ENCODE data around the gene ARSK. TPM values are rescaled to one million over a fixed set of nuclear protein-coding genes. Genes with fewer than 3 reads are reported as not detected.

Gene ARSK
- total RNA-seq, 1 donor from 2014 or later = 2.2 TPM

DNA sequence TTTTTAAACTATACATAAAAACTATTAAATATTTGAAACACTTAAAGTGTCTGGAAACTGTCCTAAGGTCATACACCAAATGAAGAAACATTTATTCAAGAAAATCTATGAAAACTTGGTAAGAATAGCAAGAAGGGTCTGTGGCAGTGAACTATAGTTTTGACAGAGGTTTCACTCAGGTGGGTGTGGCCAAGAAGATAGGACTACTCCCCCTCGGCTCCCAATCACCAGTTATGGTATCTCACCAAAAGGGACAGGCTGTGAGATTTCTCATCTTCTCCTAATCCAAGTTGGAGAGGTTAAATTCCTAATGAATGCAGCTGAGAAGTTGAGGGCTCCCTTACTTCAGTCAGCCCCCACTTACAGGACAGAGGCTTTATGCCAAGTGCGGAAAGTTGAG is 2.9 kb downstream of the ARSK start:
- no peak for DNase-seq (ENCODE audit: low spot score)
- intact Hi-C loops (cut with DNase I) = loop anchor here (5.0 to 10.0 kb wide), 2 partner anchors 87 to 289 kb away; partner anchors contain the start of gene RFESD

DNA sequence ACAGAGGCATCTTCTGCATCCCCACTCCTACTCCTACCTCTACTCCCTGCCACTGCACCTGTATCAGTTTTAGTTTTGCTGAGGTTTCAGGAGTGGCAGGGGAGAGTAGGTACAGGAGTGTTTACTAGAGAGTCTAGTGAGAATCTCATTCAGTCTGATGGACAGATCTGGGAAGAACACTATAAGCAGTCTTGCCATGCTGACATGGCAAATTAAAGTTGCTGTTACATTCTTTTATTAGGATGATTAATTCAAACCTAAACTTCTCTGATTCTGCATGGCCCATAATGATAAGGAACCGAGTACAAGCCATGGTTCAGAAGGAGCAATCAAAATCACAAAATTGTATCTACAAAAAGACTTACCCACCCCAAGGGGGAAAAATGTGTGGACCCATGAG is 7.4 kb downstream of the ARSK start:
- intact Hi-C loops (cut with DNase I) = no loop called here
- no peak for DNase-seq (ENCODE audit: low spot score)

DNA sequence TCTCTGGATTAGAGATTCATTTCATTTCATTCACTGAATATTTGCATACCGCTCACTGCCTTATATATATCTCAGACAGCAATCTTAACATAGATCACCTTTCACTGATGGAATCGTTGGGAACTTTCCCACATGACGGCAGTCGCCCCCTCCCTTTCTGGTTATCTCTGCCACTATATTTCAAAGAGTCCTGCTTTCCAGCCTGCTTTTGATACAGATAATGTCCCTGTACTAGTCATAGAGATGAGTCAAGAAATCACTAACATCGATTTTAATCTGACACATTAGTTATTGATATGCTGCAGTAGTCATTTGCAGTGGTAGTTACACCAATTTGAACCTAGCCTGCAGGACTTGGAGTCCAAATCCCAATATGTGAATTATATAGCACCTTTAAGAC is 8.5 kb downstream of the ARSK start:
- intact Hi-C loops (cut with DNase I) = no loop called here
- no peak for DNase-seq (ENCODE audit: low spot score)

DNA sequence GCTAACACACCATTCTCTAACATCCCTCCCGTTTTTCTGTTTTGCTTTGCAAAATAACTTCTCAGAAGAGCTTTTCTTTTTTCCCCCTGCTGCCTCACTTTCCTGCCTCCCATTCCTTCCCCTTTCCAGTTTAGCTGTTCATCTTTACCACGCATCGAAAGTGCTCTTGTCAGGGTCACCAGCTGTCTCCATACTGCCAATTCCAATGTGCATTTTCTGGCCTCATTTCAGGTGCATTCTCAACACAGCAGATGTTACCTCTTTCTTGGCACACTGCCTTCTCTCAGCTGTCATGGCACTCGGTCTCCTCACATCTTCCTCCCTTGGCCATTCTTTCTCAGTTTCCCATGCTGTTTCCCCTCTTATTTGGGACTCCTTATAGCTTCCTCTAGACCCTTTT is 9.5 kb downstream of the ARSK start:
- DNase-seq (ENCODE audit: low spot score) = no peak
- intact Hi-C loops (cut with DNase I) = no loop called here

DNA sequence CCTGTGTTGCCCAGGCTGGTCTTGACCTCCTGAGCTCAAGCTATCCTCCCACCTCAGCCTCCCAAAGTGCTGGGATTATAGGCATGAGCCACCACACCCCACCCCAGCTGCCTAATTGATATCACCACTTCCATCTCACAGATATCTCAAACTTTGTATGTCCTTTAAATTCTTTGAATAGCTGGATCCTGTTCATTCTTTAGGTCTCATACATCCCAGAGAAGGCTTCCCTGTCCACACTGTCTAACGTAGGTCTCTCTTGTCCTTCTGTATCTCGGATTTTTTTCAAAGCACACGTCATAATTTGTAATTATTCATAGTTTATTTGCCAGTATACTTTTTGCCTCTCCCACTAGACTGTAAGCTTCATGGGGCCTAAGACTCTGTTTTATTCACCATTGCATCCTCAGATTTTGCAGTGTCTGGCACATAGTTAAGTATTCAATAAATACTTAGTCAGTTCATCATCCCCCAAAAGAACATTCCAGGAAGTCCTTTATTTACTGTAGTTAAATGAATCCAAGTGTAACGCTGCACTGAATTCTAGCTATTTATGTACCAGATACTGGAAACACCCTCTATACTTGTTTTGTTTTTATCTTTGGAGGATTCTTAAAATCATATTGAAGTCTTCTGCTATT is 10.5 kb downstream of the ARSK start:
- DNase-seq (ENCODE audit: low spot score) = no peak
- intact Hi-C loops (cut with DNase I) = no loop called here

DNA sequence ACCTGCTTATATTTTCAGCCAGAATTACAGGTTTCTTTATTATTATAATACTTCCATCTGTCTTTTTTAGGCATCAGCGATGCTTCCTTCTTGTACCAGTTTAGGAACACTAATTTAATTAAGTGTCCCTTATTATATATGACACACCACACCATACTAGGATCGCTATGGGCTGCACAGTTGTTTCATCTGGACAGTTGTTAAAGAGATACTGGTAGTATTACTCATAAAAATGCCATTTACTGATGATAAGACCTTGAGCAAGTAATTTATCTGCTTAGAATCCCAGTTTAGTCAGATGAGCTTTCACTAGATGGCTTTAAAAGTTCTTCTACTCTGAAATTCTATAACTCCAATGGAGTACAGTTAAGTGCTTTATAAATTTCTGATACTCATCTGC is 17.1 kb downstream of the ARSK start:
- DNase-seq (ENCODE audit: low spot score) = no peak
- intact Hi-C loops (cut with DNase I) = no loop called here

DNA sequence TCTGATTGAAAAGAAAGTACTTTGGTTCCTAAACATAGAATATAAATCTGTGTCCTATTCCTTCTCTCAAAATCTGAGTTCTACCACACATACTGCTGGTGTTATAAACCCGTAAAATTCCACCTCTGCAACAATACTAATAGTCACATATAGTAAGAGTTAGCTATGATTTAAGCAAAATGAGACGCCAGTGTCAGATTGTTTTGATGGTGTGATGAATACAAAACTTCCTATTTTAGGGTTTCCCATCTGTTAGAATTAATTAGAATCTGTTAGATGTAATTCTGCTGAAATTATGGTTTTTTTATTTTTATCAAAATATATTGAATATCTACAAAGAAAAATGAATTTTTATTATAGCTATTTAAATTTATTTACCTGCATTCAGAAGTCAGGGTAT is 26.7 kb downstream of the ARSK start:
- DNase-seq (ENCODE audit: low spot score) = no peak
- intact Hi-C loops (cut with DNase I) = no loop called here

DNA sequence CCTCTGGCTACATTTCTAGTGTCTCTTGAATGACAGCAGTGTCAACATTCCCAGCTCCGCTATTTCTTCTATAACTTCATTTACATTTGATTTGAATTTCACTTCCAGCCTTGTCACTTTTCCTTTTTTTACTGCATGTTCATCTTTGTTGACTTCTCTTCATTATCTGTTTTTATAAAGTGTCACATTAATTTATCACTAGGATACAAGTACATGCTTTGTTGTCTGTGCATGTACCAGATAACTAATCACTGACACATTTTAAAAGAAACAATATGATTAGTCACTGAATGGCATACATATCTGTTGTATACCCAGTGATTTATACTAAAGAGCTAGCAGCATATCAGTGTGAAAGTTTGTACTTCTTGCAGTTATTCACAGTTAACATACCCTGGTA is 29.1 kb downstream of the ARSK start:
- intact Hi-C loops (cut with DNase I) = no loop called here
- DNase-seq (ENCODE audit: low spot score) = no peak

DNA sequence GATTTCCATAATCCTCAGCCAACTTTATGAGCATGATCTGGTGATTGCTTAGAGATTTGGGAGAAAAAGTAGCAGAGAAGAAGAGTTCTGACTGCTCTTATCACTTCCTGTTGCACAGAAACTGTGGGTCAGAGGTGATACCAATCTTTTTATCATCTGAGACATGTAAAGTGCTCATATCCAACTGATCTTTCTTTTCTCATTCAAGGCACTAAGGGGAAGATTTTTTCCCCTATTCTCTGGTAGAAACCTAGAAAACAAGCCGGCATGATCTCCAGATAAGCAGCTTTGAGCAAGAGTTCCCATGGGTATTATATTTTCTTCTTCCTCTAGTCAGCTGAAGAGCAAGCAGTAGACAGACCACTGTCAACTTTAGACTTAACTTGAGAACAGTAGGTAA is 36.0 kb downstream of the ARSK start:
- intact Hi-C loops (cut with DNase I) = no loop called here
- DNase-seq (ENCODE audit: low spot score) = no peak

DNA sequence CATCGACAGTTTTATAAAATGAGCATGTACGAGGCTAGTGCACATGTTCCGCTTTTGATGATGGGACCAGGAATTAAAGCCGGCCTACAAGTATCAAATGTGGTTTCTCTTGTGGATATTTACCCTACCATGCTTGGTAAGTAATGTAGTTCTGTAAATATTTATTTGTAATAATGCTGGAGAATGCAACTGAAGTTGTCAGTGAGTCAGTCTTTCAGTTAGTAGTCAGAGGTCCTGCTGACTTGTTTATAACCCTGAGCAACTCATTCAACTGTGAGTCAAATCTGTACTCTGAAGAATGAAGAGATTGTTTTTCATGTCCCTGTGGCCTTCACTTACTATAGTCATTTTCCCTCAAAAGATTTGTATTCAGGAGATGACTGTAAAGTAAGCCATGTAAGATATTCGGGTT is 36.6 kb downstream of the ARSK start:
- no peak for DNase-seq (ENCODE audit: low spot score)
- intact Hi-C loops (cut with DNase I) = no loop called here

DNA sequence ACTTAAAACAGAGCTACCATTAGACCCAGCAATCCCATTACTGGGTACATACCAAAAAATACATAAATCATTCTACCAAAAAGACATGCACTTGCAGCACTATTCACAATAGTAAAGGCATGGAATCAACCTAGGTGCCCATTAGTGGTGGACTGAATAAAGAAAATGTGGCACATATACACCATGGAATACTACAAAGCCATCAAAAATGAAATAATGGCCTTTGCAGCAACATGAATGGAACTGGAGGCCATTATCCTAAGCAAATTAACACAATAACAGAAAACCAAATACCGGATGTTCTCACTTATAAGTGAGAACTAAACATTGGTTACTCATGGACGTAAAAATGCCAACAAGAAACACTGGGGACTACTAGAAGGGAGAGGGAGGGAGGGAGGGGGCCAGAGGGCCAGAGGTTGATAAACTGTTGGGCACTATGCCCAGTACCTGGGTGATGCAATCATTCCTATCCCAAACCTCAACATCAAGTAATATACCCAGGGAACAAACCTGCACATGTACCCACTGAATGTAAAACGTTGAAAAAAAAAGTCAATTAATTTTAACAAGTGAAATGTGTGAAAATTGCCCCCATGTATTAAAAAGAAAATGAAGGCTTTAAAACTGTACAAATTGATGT is 40.5 kb downstream of the ARSK start:
- intact Hi-C loops (cut with DNase I) = no loop called here
- no peak for DNase-seq (ENCODE audit: low spot score)

DNA sequence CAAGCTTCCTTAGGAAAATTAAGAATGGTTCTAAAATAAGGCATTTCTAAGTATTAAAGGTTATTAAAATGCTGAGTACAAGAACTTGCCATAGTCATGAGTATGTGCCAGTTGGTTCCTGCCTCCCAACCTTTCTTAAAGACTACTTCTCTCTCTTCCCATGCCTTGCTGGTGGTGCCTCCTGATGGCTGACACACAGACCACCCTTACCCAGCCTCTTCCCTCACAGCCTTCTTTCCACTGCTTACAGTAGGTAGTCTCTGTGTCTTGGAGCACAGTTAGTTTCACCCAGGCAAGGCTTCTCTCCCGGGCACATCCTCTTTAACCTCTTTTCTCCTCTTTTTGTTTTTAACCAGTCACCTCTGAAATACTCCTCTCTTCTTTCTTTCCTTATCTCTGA is 44.4 kb downstream of the ARSK start:
- DNase-seq (ENCODE audit: low spot score) = no peak
- intact Hi-C loops (cut with DNase I) = no loop called here

DNA sequence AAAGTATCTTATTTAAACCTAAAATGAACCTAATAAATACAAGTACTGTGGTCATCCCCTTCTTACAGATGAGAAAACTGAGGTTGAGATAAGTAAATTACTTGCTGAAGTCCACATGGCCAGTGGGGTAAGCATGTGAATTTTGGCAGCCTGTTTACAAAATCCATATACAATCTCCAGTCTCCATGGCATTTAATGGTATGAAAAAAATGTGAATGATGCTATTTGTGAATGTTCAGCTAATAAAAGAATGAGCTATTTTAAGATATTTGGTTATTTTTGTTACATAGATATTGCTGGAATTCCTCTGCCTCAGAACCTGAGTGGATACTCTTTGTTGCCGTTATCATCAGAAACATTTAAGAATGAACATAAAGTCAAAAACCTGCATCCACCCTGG is 45.7 kb downstream of the ARSK start:
- DNase-seq (ENCODE audit: low spot score) = no peak
- intact Hi-C loops (cut with DNase I) = no loop called here

DNA sequence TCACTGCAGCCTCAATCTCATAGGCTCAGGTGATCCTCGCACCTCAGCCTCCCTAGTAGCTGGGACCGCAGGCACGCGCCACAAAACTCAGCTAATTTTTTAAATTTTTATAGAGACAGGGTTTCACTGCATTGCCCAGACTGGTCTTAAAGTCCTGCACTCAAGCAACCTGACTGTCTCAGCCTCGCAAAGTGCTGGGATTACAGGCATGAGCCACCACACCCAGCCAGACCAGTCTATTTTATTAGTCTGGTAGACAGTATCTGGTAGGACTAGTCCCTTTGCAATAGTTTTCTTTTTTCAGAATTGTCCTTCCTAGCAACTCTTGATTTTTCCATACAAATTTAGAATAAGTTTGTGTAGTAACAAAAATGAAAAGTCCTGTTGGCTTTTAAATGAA is 50.9 kb downstream of the ARSK start:
- intact Hi-C loops (cut with DNase I) = no loop called here
- DNase-seq (ENCODE audit: low spot score) = no peak

DNA sequence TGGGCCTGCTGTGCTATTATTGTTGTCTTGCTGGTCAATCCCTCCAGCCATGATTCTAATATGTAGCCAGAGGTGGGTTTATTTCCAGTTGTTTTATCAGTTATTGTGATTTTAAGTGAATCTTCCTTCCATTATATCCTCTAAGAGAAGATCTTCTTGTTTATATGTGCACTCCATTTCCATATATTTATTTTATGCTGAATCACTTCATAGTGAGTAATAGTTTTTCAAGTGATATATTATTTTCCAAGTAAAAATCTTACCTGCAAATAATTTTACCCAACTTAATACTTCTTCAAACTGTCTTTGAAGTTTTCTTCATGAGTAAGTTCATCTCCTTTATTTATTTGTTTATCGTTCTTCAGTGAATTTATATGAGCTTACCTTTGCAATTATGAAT is 51.5 kb downstream of the ARSK start:
- no peak for DNase-seq (ENCODE audit: low spot score)
- intact Hi-C loops (cut with DNase I) = no loop called here

DNA sequence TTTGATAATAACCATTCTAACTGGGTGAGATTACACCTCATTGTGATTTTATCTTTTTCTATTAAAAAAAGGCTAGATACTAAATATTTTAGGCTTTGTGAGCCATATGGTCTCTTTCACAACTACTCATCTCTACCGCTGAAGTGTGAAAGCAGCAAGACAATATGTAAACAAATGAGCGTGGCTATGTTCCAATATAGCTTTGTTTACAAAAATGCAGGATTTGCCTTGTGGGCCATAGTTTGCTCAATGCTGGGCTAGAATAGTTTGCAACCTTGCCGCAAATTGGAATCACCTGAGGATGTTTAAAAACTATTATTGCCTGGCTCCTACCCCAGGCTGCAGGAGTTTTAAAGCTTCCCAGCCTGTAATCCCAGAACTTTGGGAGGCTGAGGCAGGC is 54.8 kb downstream of the ARSK start:
- no peak for DNase-seq (ENCODE audit: low spot score)
- intact Hi-C loops (cut with DNase I) = no loop called here

DNA sequence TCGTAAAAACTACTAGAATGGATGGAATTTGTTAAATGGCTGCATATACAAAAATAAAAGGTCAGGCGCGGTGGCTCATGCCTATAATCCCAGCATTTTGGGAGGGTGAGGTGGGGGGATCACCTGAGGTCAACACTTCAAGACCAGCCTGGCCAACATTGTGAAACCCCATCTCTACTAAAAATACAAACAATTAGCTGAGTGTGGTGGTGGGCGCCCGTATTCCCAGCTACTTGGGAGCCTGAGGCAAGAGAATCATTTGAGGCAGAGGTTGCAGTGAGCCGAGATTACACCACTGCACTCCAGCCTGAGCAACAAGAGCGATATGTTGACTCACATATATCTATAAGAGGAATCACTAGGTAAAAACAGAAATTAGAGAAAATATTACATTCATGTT is 55.6 kb downstream of the ARSK start:
- no peak for DNase-seq (ENCODE audit: low spot score)
- intact Hi-C loops (cut with DNase I) = no loop called here

DNA sequence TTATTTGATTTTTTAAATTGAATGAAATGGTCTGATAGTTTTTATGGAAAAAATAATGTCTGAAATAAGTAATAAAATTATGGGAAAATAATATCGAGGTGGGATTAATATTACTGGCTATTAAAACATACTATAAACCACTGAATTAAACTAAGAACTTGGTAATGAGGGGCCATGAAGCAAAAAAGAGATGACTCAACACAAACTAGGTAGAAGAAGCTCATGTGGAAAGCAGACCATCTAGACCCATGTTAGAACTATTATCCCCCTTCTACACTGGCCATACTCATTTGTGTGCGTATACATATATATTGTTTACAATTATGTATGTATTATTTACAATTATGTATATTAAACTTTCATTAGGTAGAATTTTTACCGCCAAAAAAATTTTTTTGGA is 56.5 kb downstream of the ARSK start:
- no peak for DNase-seq (ENCODE audit: low spot score)
- intact Hi-C loops (cut with DNase I) = no loop called here

DNA sequence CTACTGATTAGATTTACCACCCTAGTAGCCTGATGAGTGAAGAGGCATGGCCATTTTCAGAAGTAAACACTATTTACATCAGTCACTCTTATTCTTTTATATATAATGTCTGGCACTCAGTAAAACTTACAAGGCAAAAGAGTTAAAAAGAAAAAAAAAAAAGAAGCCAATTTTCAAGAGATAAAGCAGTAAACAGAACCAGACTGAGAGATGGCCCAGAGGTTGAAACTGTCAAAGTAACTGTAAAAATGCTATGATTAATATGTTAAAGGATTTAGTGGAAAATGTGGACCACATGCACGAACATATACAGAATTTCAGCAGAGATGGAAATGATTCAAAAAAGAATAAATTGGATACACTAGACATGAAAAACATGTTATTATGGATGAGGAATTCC is 58.6 kb downstream of the ARSK start:
- no peak for DNase-seq (ENCODE audit: low spot score)
- intact Hi-C loops (cut with DNase I) = no loop called here

DNA sequence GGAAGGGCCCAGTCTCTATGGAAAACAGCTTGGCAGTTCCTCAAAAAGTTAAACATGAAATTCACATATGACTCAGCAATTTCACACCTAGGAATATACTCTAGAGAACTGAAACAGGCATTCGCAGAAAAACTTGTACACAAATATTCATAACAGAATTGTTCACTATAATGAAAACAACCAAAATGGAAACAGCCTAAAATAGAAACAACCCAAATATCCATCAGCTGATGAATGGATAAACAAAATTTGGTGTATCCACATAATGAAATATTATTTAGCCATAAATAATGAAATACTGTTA is 60.2 kb downstream of the ARSK start:
- no peak for DNase-seq (ENCODE audit: low spot score)
- intact Hi-C loops (cut with DNase I) = no loop called here

DNA sequence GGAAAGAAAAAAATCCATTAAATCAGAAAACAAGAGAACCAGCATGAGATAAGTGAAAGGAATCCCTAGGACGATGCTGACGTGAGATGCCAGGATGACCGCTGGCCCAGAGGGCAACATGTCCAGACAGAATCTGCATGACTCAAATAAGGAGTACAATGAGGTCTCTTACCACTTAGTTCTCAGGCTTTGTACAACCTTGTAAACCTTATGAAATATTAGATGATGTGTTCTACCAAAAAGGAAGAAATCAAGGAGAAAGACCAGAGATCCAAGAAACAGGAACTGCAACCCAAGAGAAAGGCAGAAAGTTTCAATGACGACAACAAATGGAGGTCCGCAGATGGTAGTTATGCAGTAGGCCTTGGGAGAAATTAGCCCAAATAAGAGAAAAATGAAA is 62.2 kb downstream of the ARSK start:
- intact Hi-C loops (cut with DNase I) = no loop called here
- DNase-seq (ENCODE audit: low spot score) = no peak

DNA sequence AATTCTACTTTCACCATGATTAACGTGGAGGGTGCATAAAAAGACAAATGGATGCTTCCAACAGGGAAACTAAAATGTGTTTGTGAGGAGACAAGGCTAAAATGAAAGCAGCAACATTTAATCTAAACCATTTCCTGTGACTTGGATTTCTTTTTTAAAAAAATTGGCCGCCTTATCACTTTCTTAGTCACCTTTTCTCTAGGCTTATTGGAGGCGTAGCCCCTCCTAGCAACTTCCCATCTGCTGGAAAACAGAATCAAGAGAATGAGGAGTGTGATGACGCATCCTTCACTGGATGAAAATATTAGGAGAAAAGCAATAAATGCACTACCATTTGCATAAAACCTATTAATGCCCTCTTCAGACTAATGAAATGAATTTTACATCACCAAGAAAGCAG is 64.2 kb downstream of the ARSK start:
- DNase-seq (ENCODE audit: low spot score) = no peak
- intact Hi-C loops (cut with DNase I) = no loop called here
